ENCODE measurements around the gene LRMDA.

- no peak for TF ChIP-seq CTCF (IDR thresholded peaks at IDR 0.05; ENCODE audit: control extremely low read depth in 1 of 3, insufficient read depth in 1 of 3, low read depth in 1 of 3, low read length in 3 of 3)
- TF ChIP-seq RFX5 (IDR thresholded peaks at IDR 0.05; ENCODE audit: borderline replicate concordance, low read depth, low read length): no peak
- TF ChIP-seq POLR2A (IDR thresholded peaks at IDR 0.05; ENCODE audit: control extremely low read depth in 1 of 2, low read depth in 2 of 2, low read length in 2 of 2): no peak
- no peak for TF ChIP-seq POU5F1 (IDR thresholded peaks at IDR 0.05; ENCODE audit: low read depth, low read length)
- no peak for TF ChIP-seq MAFK (IDR thresholded peaks at IDR 0.05; ENCODE audit: low read depth, low read length)
- no peak for TF ChIP-seq HDAC6 (IDR thresholded peaks at IDR 0.05; ENCODE audit: low read depth, low read length)
- TF ChIP-seq ZNF274 (IDR thresholded peaks at IDR 0.05; ENCODE audit: borderline replicate concordance, extremely low read depth, low read length): no peak
- TF ChIP-seq POLR2AphosphoS5 (IDR thresholded peaks at IDR 0.05; ENCODE audit: low read depth, low read length): no peak
- TF ChIP-seq RBBP5 (IDR thresholded peaks at IDR 0.05; ENCODE audit: borderline replicate concordance, low read depth, low read length): no peak
- TF ChIP-seq YY1 (IDR thresholded peaks at IDR 0.05; ENCODE audit: low read depth, low read length): no peak
- TF ChIP-seq CHD1 (IDR thresholded peaks at IDR 0.05; ENCODE audit: low read depth, low read length): no peak
- no peak for TF ChIP-seq GABPA (IDR thresholded peaks at IDR 0.05; ENCODE audit: borderline replicate concordance, insufficient read depth, low read length)
- TF ChIP-seq TAF1 (IDR thresholded peaks at IDR 0.05; ENCODE audit: low read depth, low read length): no peak
Measured at GRCh38 chr10:76422769-76423168, 991.3 kb downstream of the LRMDA start.
